GM12892 (cell line): Measurements from ENCODE around the gene WLS.
A peak's percentile ranks its signal among the peaks of the same experiment; 100 is the strongest.

Source experiments
- DNase-seq: peaks from one replicate; pipeline ENCODE4 v3.0.0; 2011; ENCODE audit not compliant: insufficient read length
- FAIRE-seq: peaks from 2 replicates; lab custom pipeline; 2011; peaks lifted over from hg19 to GRCh38; lab: Jason Lieb, UNC
- POLR2A ChIP-seq: IDR thresholded peaks from 2 replicates; pipeline ENCODE4 v1.6.1; 2011; ENCODE audit warnings: low read depth, low read length, control low read depth
- POLR2AphosphoS5 ChIP-seq: IDR thresholded peaks from 2 replicates; pipeline ENCODE4 v1.6.1; 2011; ENCODE audit warnings: low read depth, low read length, control low read depth
- TAF1 ChIP-seq: IDR thresholded peaks from 2 replicates; pipeline ENCODE4 v1.6.1; 2011; ENCODE audit warnings: low read depth, mild to moderate bottlenecking, control low read depth, low read length, borderline replicate concordance

The WLS gene

GRCh38 chr1:68132426-68133130, 99.7 kb downstream of the WLS start:
- TF ChIP-seq POLR2AphosphoS5 = no peak
- TF ChIP-seq TAF1 = no peak
- no peak for TF ChIP-seq POLR2A
- DNase-seq (no peak), FAIRE-seq (no peak)

- DNase-seq (no peak), FAIRE-seq (no peak)
- TF ChIP-seq POLR2AphosphoS5 (no peak), POLR2A (no peak)
Observed at GRCh38 chr1:68131261-68131660, 101.1 kb downstream of the WLS start.

- no peak for TF ChIP-seq TAF1
- TF ChIP-seq POLR2A = no peak
- TF ChIP-seq POLR2AphosphoS5 = no peak
- DNase-seq (no peak), FAIRE-seq (no peak)
Observed at GRCh38 chr1:68129536-68130250, 102.6 kb downstream of the WLS start.

- TF ChIP-seq TAF1 (no peak), POLR2A (no peak), POLR2AphosphoS5 (no peak)
- FAIRE-seq = no peak
- DNase-seq = no peak
Observed at GRCh38 chr1:68128820-68129219, 103.5 kb downstream of the WLS start.

- FAIRE-seq (no peak), DNase-seq (no peak)
- TF ChIP-seq TAF1 = no peak
Observed at GRCh38 chr1:68128157-68128556, 104.2 kb downstream of the WLS start.

GRCh38 chr1:68121536-68121935, 110.8 kb downstream of the WLS start:
- DNase-seq (no peak), FAIRE-seq (no peak)
- TF ChIP-seq POLR2AphosphoS5 (no peak), TAF1 (no peak), POLR2A (no peak)

- TF ChIP-seq POLR2AphosphoS5 = no peak
- FAIRE-seq = peak; percentile 80
- DNase-seq = peak; percentile 4
Observed at GRCh38 chr1:68120136-68120791, 112.1 kb downstream of the WLS start.

- DNase-seq (no peak), FAIRE-seq (no peak)
- TF ChIP-seq POLR2A = no peak
- no peak for TF ChIP-seq TAF1
- no peak for TF ChIP-seq POLR2AphosphoS5
Observed at GRCh38 chr1:68119445-68119844, 112.9 kb downstream of the WLS start.

GRCh38 chr1:68117416-68117815, 114.9 kb downstream of the WLS start:
- TF ChIP-seq POLR2A (no peak), POLR2AphosphoS5 (no peak), TAF1 (no peak)
- DNase-seq (no peak), FAIRE-seq (no peak)

GRCh38 chr1:68116643-68117235, 115.6 kb downstream of the WLS start:
- FAIRE-seq = peak; percentile 58
- peak; percentile 12 for DNase-seq
- TF ChIP-seq POLR2AphosphoS5 = no peak
- no peak for TF ChIP-seq POLR2A
- TF ChIP-seq TAF1 = no peak

GRCh38 chr1:68115308-68115707, 117.0 kb downstream of the WLS start:
- DNase-seq = no peak
- no peak for TF ChIP-seq TAF1
- no peak for TF ChIP-seq POLR2AphosphoS5
- TF ChIP-seq POLR2A = no peak
- no peak for FAIRE-seq

GRCh38 chr1:68113966-68114365, 118.4 kb downstream of the WLS start:
- DNase-seq (no peak), FAIRE-seq (no peak)
- no peak for TF ChIP-seq POLR2A
- no peak for TF ChIP-seq TAF1
- TF ChIP-seq POLR2AphosphoS5 = no peak
